ENCODE data around the gene SORCS1. TPM values are rescaled to one million over a fixed set of nuclear protein-coding genes. Genes with fewer than 3 reads are reported as not detected.
A peak's percentile ranks its signal among the peaks of the same experiment; 100 is the strongest.

The SORCS1 gene
- total and polyA plus RNA-seq, 2 of the 13 experiments (the other 11 are each of a cell fraction or from before 2014, with no cell fraction given), result not detected

DNA sequence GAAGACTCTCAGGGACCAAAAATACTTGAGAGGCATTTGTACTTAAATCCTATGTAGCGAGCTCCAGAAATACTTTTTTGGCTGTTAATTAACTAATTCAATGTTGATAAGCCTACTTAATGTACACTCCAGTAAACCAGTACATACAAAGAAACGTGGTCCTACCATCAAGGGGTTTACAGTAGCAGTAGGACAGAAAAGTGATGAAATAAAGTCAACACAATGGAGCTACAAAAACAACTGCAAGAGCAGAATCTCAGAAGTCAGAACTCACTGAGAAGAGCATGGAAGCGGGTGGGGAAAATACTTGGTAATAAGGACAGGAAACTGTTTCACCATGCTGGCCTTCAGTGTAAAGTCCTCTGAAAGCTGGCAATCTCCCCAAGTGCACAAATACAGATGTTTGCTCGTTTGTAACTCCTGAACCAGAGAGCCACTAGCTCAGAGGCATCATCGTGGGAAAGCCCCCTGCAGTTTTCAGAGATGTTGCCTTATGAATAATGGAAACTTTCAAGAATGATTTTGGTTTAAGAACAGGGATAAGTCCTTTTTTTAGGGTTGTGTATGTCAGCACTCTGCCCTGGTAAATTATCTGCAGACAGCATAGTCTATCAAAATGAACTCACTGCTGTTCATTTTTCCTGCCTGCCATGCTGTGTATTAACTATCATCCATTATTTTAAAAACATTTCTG, 233.2 kb downstream of the SORCS1 start (continued):
- TF ChIP-seq HNRNPUL1 (IDR thresholded peaks at IDR 0.05; ENCODE audit: low read depth, low read length) (no peak), ATF1 (CRISPR knock-in tag; IDR thresholded peaks at IDR 0.05) (no peak), ETV6 (CRISPR knock-in tag; conservative IDR thresholded peaks at IDR 0.05) (no peak), SETDB1 (CRISPR knock-in tag; IDR thresholded peaks at IDR 0.05; ENCODE audit: borderline replicate concordance) (no peak), MAFK (conservative IDR thresholded peaks at IDR 0.05 in 1 of 2, IDR thresholded peaks at IDR 0.05 in 1 of 2; ENCODE audit: low read length in 2 of 2) (no peak), CBX1 (IDR thresholded peaks at IDR 0.05; ENCODE audit: low read depth) (no peak), ZNF709 (CRISPR knock-in tag; IDR thresholded peaks at IDR 0.05) (no peak), KDM5B (CRISPR knock-in tag; IDR thresholded peaks at IDR 0.05; ENCODE audit: borderline replicate concordance) (no peak), ZNF263 (CRISPR knock-in tag; IDR thresholded peaks at IDR 0.05) (no peak), CEBPB (IDR thresholded peaks at IDR 0.05; ENCODE audit: borderline replicate concordance, low read depth, low read length) (peak; percentile 29; the same call in 1 of the 2 replicates), ZNF274 (CRISPR knock-in tag; IDR thresholded peaks at IDR 0.05) (no peak), HMG20A (CRISPR knock-in tag; IDR thresholded peaks at IDR 0.05; ENCODE audit: borderline replicate concordance) (0 out of 2 replicates have a peak, but pooled peaks have one; percentile 25), ZNF629 (CRISPR knock-in tag; conservative IDR thresholded peaks at IDR 0.05) (no peak), ZNF768 (CRISPR knock-in tag; IDR thresholded peaks at IDR 0.05) (no peak), SOX13 (IDR thresholded peaks at IDR 0.05) (no peak), SOX13 (CRISPR knock-in tag; conservative IDR thresholded peaks at IDR 0.05 in 1 of 2, IDR thresholded peaks at IDR 0.05 in 1 of 2) (no peak)
- TF ChIP-seq, protein P1, sequence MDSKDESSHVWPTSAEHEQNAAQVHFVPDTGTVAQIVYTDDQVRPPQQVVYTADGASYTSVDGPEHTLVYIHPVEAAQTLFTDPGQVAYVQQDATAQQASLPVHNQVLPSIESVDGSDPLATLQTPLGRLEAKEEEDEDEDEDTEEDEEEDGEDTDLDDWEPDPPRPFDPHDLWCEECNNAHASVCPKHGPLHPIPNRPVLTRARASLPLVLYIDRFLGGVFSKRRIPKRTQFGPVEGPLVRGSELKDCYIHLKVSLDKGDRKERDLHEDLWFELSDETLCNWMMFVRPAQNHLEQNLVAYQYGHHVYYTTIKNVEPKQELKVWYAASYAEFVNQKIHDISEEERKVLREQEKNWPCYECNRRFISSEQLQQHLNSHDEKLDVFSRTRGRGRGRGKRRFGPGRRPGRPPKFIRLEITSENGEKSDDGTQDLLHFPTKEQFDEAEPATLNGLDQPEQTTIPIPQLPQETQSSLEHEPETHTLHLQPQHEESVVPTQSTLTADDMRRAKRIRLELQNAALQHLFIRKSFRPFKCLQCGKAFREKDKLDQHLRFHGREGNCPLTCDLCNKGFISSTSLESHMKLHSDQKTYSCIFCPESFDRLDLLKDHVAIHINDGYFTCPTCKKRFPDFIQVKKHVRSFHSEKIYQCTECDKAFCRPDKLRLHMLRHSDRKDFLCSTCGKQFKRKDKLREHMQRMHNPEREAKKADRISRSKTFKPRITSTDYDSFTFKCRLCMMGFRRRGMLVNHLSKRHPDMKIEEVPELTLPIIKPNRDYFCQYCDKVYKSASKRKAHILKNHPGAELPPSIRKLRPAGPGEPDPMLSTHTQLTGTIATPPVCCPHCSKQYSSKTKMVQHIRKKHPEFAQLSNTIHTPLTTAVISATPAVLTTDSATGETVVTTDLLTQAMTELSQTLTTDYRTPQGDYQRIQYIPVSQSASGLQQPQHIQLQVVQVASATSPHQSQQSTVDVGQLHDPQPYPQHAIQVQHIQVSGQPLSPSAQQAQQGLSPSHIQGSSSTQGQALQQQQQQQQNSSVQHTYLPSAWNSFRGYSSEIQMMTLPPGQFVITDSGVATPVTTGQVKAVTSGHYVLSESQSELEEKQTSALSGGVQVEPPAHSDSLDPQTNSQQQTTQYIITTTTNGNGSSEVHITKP (CRISPR knock-in tag; IDR thresholded peaks at IDR 0.05; ENCODE audit: low read depth), result no peak
- TF ChIP-seq, protein P2, sequence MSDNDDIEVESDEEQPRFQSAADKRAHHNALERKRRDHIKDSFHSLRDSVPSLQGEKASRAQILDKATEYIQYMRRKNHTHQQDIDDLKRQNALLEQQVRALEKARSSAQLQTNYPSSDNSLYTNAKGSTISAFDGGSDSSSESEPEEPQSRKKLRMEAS (IDR thresholded peaks at IDR 0.05), result peak; percentile 17; the same call in 1 of the 2 replicates
- TF ChIP-seq, protein P3, sequence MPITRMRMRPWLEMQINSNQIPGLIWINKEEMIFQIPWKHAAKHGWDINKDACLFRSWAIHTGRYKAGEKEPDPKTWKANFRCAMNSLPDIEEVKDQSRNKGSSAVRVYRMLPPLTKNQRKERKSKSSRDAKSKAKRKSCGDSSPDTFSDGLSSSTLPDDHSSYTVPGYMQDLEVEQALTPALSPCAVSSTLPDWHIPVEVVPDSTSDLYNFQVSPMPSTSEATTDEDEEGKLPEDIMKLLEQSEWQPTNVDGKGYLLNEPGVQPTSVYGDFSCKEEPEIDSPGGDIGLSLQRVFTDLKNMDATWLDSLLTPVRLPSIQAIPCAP (CRISPR knock-in tag; IDR thresholded peaks at IDR 0.05; ENCODE audit: low read depth), result no peak
- TF ChIP-seq, protein P4, sequence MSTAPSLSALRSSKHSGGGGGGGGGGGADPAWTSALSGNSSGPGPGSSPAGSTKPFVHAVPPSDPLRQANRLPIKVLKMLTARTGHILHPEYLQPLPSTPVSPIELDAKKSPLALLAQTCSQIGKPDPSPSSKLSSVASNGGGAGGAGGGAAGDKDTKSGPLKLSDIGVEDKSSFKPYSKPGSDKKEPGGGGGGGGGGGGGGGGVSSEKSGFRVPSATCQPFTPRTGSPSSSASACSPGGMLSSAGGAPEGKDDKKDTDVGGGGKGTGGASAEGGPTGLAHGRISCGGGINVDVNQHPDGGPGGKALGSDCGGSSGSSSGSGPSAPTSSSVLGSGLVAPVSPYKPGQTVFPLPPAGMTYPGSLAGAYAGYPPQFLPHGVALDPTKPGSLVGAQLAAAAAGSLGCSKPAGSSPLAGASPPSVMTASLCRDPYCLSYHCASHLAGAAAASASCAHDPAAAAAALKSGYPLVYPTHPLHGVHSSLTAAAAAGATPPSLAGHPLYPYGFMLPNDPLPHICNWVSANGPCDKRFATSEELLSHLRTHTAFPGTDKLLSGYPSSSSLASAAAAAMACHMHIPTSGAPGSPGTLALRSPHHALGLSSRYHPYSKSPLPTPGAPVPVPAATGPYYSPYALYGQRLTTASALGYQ (CRISPR knock-in tag; IDR thresholded peaks at IDR 0.05), result no peak

Measured in HepG2 (cell line).